Activated T-cell treated with anti-CD3 and anti-CD28 coated beads, Interleukin-2, amount 50 U/mL, for 4 hours (primary cell): Measurements from ENCODE around the gene LIMS1. TPM values are rescaled to one million over a fixed set of nuclear protein-coding genes. Genes with fewer than 3 reads are reported as not detected.
"Not testable (repeated sequence)": the region's sequence is repeated elsewhere in the genome, so short reads cannot be mapped to it uniquely, and the experiment has no call there.

Experiments used
- ATAC-seq, 2 donors: fragments of 200-7000 bp; cut with Tn5 transposase; one replicate each; pipeline ENCODE4 v1.10.0; 2021
- DNase-seq: peaks from one replicate; pipeline ENCODE4 v3.0.0-alpha.2; 2020
- H3K27me3 Mint-ChIP-seq: one replicate; pipeline ENCODE4 v1.8.0; 2021; ENCODE audit warnings: low read depth, mixed read lengths
- H3K36me3 Mint-ChIP-seq: one replicate; pipeline ENCODE4 v1.8.0; 2022; ENCODE audit warnings: mixed read lengths; ENCODE audit not compliant: insufficient read depth
- H3K4me1 Mint-ChIP-seq: one replicate; pipeline ENCODE4 v1.8.0; 2021; ENCODE audit warnings: low read depth, mixed read lengths
- H3K4me3 Mint-ChIP-seq: one replicate; pipeline ENCODE4 v1.8.0; 2021; ENCODE audit warnings: mild to moderate bottlenecking, moderate library complexity, mixed read lengths
- H3K9me3 Mint-ChIP-seq: one replicate; pipeline ENCODE4 v1.8.0; 2021; ENCODE audit warnings: mixed read lengths
- total RNA-seq, 3 donors: library from RNA; stranded (reverse); gene quantifications; one replicate each; pipeline ENCODE4 v1.2.1, GENCODE V29; 2021

The LIMS1 gene
- total RNA-seq, 3 donors from 2014 or later, result 40.2 to 45.0 (median 41.2) TPM

DNA sequence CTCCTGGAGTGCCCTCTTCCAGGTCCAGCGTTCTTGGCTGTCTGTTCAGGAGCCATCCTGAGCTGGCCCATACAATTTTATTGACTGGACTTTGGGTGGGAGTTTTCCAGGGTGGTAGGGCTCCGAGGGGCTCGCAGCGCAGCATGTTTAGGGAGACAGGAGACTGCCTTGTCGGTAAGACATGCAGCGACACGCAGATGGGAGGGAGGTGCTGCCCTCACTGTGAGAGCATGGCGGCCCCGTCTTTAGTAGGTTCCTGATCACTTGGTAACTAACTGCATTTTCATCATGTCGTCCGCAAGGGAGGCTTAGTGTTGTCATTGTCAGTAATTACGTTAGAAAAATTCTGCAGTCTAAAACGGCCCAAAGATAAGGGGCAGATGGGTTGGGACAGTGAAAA is 121.0 kb downstream of the LIMS1 start:
- peaks cover 25% of the 10 kb centered on the region for H3K4me1 Mint-ChIP-seq
- not testable (repeated sequence) for H3K36me3 Mint-ChIP-seq, H3K4me3 Mint-ChIP-seq, DNase-seq, H3K9me3 Mint-ChIP-seq, ATAC-seq, H3K27me3 Mint-ChIP-seq

DNA sequence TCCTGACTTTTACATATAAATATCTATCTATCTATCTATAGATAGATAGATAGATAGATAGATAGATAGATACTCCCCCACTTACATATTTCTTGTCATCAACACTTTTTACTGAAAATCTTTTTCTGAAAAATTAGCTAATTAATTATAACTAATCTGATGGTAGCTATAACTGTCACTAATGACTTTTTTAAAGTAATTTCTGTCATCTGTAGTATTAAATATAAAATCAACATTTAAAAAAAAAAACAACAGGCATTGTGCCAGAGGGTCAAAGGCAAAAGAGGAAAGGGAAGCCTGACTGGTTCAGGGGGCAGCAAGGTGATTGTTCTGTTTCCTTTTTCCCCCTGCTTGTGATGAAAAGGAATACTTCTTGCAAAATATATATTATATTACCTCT is 122.0 kb downstream of the LIMS1 start:
- not testable (repeated sequence) for H3K36me3 Mint-ChIP-seq, H3K9me3 Mint-ChIP-seq, ATAC-seq, H3K27me3 Mint-ChIP-seq, H3K4me3 Mint-ChIP-seq, DNase-seq
- peaks cover 15% of the 10 kb centered on the region for H3K4me1 Mint-ChIP-seq

DNA sequence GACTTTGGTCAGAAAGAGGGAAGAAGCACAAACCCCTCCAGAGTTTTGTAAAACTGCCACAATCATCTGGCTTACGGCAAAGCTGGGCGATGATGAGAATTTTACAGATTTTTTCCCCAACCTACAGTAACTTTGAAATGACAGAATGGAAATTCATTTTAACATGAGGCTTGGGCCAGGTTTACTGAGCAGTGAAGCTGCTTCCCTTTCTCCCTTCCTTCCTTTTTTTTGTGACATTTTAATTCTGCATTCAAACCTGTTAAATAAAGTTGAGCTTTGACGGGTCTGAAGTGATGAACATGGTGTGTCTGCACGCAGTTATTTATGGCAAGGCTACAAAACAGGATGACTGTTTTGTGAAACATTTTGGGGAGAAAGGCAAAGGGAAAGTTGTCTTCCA is 123.2 kb downstream of the LIMS1 start:
- H3K9me3 Mint-ChIP-seq, H3K36me3 Mint-ChIP-seq, ATAC-seq, H3K27me3 Mint-ChIP-seq, H3K4me3 Mint-ChIP-seq, DNase-seq: not testable (repeated sequence)
- H3K4me1 Mint-ChIP-seq, result peaks cover 14% of the 10 kb centered on the region

DNA sequence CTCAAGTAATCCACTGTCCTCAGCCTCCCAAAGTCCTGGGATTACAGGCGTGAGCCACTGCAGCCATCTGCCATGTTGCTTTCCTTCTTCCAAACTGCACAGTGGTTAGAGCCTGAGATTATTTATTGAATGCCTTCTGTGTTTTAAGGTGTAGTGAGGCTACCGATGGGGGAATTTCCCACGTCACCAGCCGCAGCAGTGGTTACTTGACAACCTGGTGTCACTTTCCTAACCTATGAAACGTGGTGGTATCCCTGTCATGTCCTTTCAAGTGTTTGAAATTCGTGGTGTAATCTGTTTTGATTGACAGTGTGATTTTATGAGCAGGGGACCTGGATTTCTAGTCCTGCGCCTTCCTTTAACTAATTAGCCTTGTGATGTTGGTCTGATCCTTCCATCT is 124.3 kb downstream of the LIMS1 start:
- not testable (repeated sequence) for ATAC-seq, H3K4me3 Mint-ChIP-seq, H3K9me3 Mint-ChIP-seq, DNase-seq, H3K36me3 Mint-ChIP-seq, H3K27me3 Mint-ChIP-seq
- H3K4me1 Mint-ChIP-seq, result peaks cover 13% of the 10 kb centered on the region

GRCh38 chr2:108661493-108661892 is 127.2 kb downstream of the LIMS1 start:
- not testable (repeated sequence) for H3K27me3 Mint-ChIP-seq, H3K4me3 Mint-ChIP-seq, ATAC-seq, DNase-seq, H3K9me3 Mint-ChIP-seq, H3K36me3 Mint-ChIP-seq
- peaks cover 10% of the 10 kb centered on the region for H3K4me1 Mint-ChIP-seq

GRCh38 chr2:108662207-108662612 is 127.9 kb downstream of the LIMS1 start:
- H3K4me3 Mint-ChIP-seq, H3K9me3 Mint-ChIP-seq, H3K27me3 Mint-ChIP-seq, DNase-seq, H3K36me3 Mint-ChIP-seq, ATAC-seq: not testable (repeated sequence)
- H3K4me1 Mint-ChIP-seq, result peaks cover 10% of the 10 kb centered on the region

DNA sequence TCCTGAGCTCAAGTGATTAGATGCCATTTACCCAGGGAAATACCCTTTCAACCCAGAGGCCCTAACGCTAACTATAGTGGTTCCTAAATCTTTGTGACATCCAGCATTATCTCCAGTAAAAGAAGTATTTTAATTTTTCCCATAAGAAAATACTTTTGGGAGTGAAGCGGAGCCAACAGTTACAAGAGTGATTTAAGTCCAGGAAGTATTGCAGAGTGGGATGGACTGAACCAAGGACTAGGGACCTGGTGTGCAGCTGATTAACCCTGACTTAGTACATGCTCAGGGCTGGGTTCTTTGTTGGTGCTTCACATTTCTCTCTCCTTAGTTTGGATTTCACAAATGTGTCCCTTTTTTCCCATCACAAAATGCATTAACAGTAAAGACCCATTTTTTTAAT is 129.1 kb downstream of the LIMS1 start:
- H3K9me3 Mint-ChIP-seq, H3K4me3 Mint-ChIP-seq, ATAC-seq, H3K36me3 Mint-ChIP-seq, DNase-seq, H3K27me3 Mint-ChIP-seq: not testable (repeated sequence)
- H3K4me1 Mint-ChIP-seq, result peaks cover 10% of the 10 kb centered on the region

DNA sequence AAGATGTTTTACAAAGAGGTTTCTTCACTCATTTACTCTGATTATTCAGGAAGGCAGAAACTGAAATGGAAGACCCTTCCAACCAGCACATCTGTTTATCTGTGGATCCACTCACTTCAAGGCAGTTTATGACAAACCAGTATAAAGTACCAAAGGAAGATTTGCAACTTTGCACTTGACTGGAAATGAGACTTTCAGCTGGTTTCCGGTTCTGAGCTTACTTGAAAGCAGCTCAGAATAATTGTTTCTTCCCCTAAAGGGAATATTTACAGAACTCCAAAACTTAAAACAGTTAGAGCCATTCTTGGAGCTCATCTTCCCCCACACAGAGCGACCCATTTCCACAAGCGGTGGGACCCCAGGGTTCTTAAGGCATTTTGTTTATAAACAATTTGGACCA is 129.8 kb downstream of the LIMS1 start:
- not testable (repeated sequence) for DNase-seq, ATAC-seq, H3K27me3 Mint-ChIP-seq, H3K4me3 Mint-ChIP-seq, H3K9me3 Mint-ChIP-seq, H3K36me3 Mint-ChIP-seq
- peaks cover 10% of the 10 kb centered on the region for H3K4me1 Mint-ChIP-seq

DNA sequence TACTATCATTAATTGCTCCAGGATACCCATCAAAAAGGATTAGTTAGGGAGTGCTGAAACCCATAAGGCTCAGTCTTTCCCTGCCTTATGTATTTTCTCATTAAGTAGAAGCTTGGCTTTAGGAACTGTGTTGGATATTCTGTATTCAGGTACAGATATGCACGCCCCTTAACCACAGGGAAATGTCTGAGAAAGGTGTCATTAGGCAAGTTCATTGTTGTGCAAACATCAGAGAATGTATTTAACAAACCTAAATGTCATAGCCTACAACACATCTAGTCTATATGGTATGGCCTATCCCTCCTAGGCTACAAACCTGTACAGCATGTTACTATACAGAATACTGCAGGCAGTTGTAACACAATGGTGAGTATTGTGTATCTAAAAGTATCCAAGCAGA is 130.7 kb downstream of the LIMS1 start:
- H3K4me3 Mint-ChIP-seq, ATAC-seq, H3K4me1 Mint-ChIP-seq, H3K36me3 Mint-ChIP-seq, H3K27me3 Mint-ChIP-seq, H3K9me3 Mint-ChIP-seq, DNase-seq: not testable (repeated sequence)

GRCh38 chr2:108665975-108666374 is 131.7 kb downstream of the LIMS1 start:
- not testable (repeated sequence) for H3K9me3 Mint-ChIP-seq, ATAC-seq, H3K36me3 Mint-ChIP-seq, DNase-seq, H3K27me3 Mint-ChIP-seq, H3K4me3 Mint-ChIP-seq, H3K4me1 Mint-ChIP-seq

GRCh38 chr2:108667140-108667539 is 132.9 kb downstream of the LIMS1 start:
- not testable (repeated sequence) for H3K27me3 Mint-ChIP-seq, DNase-seq, H3K9me3 Mint-ChIP-seq, H3K4me1 Mint-ChIP-seq, H3K36me3 Mint-ChIP-seq, H3K4me3 Mint-ChIP-seq, ATAC-seq

GRCh38 chr2:108670282-108670681 is 136.0 kb downstream of the LIMS1 start:
- H3K36me3 Mint-ChIP-seq, ATAC-seq, H3K4me1 Mint-ChIP-seq, DNase-seq, H3K4me3 Mint-ChIP-seq, H3K9me3 Mint-ChIP-seq, H3K27me3 Mint-ChIP-seq: not testable (repeated sequence)

DNA sequence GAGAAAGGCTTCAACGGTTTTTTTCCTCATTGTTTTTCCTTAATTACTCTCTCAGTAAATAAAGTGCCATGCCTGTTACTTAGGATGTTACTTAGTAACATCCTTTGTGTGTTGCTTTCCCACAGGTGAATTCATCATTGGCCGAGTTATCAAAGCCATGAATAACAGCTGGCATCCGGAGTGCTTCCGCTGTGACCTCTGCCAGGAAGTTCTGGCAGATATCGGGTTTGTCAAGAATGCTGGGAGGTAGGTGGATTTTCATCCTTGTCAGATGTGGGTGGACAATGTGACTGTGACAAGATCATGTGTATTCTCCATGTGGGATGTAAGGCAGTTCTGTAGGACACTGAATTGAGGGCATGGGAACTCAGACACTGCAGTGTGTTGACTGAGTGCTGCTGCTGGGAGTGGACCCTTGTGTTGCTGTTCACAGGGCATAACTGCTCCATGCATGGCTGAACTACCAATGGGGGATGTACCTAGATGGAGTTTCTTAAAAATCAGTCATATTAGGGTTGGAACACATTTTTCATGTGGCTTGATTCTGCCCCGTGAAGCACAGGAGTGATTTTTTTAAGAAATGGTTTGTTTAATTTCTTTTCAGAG is 138.0 kb downstream of the LIMS1 start:
- not testable (repeated sequence) for H3K9me3 Mint-ChIP-seq, H3K27me3 Mint-ChIP-seq, H3K36me3 Mint-ChIP-seq, DNase-seq, H3K4me3 Mint-ChIP-seq, ATAC-seq, H3K4me1 Mint-ChIP-seq

- not testable (repeated sequence) for H3K4me1 Mint-ChIP-seq, H3K27me3 Mint-ChIP-seq, ATAC-seq, H3K4me3 Mint-ChIP-seq, H3K9me3 Mint-ChIP-seq, DNase-seq
- peaks cover 16% of the 10 kb centered on the region for H3K36me3 Mint-ChIP-seq
Measured at GRCh38 chr2:108676522-108676921, 142.3 kb downstream of the LIMS1 start.

- DNase-seq, H3K27me3 Mint-ChIP-seq, H3K4me3 Mint-ChIP-seq, H3K9me3 Mint-ChIP-seq, H3K4me1 Mint-ChIP-seq, ATAC-seq: not testable (repeated sequence)
- peaks cover 16% of the 10 kb centered on the region for H3K36me3 Mint-ChIP-seq
Measured at GRCh38 chr2:108677239-108677744, 143.0 kb downstream of the LIMS1 start.
